Measurements from ENCODE around the gene SLC7A1.

Gene SLC7A1

GRCh38 chr13:29594303-29594709, 1.2 kb downstream of the SLC7A1 start:
- H3K27ac ChIP-seq: peak overlapping the region; percentile 94
- TF ChIP-seq, protein P1, sequence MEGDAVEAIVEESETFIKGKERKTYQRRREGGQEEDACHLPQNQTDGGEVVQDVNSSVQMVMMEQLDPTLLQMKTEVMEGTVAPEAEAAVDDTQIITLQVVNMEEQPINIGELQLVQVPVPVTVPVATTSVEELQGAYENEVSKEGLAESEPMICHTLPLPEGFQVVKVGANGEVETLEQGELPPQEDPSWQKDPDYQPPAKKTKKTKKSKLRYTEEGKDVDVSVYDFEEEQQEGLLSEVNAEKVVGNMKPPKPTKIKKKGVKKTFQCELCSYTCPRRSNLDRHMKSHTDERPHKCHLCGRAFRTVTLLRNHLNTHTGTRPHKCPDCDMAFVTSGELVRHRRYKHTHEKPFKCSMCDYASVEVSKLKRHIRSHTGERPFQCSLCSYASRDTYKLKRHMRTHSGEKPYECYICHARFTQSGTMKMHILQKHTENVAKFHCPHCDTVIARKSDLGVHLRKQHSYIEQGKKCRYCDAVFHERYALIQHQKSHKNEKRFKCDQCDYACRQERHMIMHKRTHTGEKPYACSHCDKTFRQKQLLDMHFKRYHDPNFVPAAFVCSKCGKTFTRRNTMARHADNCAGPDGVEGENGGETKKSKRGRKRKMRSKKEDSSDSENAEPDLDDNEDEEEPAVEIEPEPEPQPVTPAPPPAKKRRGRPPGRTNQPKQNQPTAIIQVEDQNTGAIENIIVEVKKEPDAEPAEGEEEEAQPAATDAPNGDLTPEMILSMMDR (conservative IDR thresholded peaks at IDR 0.05): no peak

DNA sequence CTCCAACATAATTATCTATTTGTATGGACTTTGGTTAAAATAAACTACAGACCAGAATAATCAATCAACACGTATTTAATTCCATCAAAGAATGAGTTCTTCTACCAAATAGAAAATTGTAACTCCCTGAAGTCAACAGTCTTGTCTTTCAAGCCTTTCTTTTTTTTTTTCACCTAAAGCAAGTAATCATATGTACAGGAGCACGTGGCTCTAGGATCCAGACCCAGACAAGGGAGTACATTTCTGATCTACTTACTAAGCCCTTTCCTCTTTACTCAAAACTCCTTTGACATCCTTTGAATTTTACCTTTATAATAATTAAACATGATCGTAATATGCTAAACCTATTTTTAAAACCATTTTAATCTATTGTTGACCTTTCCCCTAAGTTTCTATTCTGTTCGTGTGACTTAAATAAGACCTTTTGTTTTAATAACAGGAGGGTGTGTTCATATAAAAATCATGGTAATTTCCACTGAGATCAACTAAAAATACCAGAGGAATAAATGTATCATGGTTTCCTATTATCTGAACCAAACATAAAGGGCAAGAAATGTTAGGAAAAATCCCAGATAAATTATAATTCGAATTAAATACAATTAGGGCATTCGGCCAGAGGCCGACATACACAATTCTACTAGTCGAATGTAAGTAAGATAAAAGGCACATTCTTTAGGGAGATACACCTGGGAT, 1.7 kb downstream of the SLC7A1 start:
- peak overlapping the region; percentile 94 for H3K27ac ChIP-seq
- TF ChIP-seq, protein P1 (conservative IDR thresholded peaks at IDR 0.05): no peak

DNA sequence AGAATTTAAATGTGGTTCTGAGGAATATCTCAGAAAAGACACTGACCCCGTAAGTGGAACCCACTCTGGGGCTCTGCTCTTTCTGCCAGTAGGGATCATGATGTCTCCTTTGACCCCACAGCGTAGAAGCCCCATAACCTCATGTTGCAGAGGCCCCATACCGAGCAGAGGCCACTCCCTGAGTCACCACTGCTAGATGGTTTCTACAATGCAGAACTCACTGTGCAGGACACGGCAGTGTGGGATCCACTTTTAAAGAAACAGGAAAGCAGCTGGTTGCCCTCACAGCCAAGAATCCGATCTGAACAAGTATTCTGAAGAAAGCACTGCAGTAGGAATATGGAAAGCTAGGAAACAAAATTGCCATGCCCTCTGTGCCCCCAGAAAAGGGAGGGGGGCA, 4.2 kb downstream of the SLC7A1 start:
- no peak overlapping the region for H3K27ac ChIP-seq
- TF ChIP-seq, protein P1 (conservative IDR thresholded peaks at IDR 0.05): no peak

- TF ChIP-seq, protein P1 (conservative IDR thresholded peaks at IDR 0.05): 0 out of 2 replicates have a peak, but pooled peaks have one; percentile 10
- no peak overlapping the region for H3K27ac ChIP-seq
Observed at GRCh38 chr13:29589967-29590366, 5.5 kb downstream of the SLC7A1 start.

GRCh38 chr13:29589234-29589633, 6.3 kb downstream of the SLC7A1 start:
- TF ChIP-seq, protein P1 (conservative IDR thresholded peaks at IDR 0.05): no peak
- no peak overlapping the region for H3K27ac ChIP-seq

GRCh38 chr13:29587645-29588044, 7.8 kb downstream of the SLC7A1 start:
- TF ChIP-seq, protein P1 (conservative IDR thresholded peaks at IDR 0.05): no peak
- H3K27ac ChIP-seq: no peak overlapping the region

DNA sequence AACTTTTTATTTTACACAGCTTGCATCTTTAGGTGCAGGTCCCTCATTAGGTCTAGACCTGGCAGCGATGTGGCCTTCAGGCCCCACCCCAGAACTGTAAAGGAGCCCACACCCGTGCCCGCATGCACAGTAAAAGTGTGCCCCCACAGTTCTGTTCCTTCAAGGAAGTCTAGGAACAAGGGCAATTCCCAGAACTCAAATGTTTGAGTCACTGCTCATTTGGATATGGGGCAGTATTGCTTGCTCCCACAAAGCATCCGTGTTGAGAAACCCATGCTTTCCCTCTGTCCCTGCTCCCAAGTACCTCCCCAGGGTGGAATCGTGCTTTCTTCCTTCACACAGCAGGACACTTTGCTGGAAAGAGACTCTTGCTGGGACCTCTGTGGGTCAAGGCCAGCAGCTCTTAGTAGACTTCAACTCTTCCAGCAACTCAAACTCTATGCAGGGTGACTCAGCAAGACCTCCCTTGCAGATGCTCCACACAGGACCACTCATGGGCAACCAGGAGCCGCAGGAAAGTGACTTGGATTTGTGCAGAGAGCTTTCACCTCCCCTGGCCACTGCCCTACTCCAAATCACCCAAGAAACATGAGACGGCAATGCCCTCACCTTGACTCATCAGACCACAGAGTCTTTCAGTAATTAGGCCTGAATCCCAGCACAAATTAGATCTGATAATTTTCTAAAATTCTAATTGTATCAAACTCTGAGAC, 12.3 kb downstream of the SLC7A1 start:
- H3K27ac ChIP-seq: no peak overlapping the region
- TF ChIP-seq, protein P1 (conservative IDR thresholded peaks at IDR 0.05): no peak
